GM12801 (cell line): ENCODE results near the gene PARP12.

ENCODE experiments used
- TF ChIP-seq, protein P1 (sequence below): IDR thresholded peaks from one replicate; pipeline ENCODE4 v1.5.1; 2011; ENCODE audit warnings: control low read depth; ENCODE audit not compliant: insufficient read length; ENCODE audit errors: extremely low read depth

The PARP12 gene

DNA sequence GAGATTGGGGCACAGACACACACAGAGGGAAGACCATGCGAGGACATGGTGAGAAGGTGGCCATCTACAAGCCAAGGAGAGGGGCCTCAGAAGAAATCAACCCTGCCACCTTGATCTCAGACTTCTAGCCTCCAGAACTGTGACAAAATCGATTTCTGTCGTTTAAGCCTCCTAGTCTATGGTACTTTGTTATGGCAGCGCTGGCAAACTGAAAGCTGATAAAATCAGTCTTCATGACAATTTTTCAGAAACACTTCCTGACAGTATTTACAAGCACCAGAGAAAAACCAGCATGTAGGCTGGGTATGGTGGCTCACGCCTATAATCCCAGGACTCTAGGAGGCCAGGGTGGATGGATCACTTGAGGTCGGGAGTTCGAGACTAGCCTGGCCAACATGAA lies 4.2 kb downstream of the PARP12 start:
- TF ChIP-seq, protein P1, sequence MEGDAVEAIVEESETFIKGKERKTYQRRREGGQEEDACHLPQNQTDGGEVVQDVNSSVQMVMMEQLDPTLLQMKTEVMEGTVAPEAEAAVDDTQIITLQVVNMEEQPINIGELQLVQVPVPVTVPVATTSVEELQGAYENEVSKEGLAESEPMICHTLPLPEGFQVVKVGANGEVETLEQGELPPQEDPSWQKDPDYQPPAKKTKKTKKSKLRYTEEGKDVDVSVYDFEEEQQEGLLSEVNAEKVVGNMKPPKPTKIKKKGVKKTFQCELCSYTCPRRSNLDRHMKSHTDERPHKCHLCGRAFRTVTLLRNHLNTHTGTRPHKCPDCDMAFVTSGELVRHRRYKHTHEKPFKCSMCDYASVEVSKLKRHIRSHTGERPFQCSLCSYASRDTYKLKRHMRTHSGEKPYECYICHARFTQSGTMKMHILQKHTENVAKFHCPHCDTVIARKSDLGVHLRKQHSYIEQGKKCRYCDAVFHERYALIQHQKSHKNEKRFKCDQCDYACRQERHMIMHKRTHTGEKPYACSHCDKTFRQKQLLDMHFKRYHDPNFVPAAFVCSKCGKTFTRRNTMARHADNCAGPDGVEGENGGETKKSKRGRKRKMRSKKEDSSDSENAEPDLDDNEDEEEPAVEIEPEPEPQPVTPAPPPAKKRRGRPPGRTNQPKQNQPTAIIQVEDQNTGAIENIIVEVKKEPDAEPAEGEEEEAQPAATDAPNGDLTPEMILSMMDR = no peak

GRCh38 chr7:140057143-140057535 lies 5.6 kb downstream of the PARP12 start:
- TF ChIP-seq, protein P1 = no peak

DNA sequence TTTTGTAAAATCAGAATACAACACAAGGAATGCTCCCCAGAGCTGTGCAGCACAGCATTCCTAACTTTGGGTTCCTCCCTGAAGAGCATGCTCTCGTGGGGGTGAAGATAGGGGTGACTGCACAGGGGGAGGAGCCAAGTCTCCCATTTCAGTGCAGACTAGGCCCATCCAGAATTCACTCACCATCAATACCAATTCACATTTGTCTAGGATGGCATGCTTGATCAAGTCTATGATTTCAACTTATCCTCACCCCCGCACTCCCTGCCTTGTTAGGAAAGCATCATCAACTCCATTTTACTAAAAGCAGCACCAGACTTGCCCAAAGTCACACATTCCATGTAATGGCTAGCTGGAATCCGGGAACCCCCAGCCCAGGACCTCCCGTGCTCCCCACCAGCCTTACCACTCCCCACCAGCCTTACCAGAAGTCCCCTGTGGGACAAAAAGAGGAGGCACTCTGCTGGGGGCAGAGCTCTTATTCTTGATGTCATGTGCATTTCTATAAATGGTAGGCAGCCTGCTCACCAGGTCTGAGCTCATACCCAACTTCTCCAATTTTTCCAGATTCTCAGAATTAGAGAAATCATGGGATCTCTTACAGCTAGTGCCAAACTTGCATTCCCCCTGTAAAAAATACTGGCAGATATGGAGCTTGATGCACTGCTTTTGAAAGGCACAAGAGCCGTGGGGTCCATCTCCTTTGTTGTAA lies 6.2 kb downstream of the PARP12 start:
- TF ChIP-seq, protein P1 = no peak

DNA sequence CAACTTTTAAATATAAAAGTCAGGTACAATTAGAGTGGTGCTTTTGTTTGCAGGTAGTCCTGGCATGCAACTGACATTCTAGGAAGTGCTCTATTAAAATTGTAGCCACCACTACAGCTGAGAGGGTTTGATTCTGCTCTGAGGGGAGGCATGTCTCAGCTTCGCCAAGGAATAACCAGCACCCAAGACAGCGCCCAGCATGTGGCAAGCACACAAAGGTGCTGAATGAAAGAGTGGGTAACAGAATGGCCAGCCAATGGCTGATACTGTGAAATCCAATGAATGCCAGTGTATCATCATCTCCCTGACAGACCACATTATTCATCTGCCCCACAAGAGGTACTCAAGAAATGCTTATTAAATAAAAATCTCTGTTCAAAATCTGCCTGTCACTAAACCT lies 6.9 kb downstream of the PARP12 start:
- TF ChIP-seq, protein P1 = no peak

DNA sequence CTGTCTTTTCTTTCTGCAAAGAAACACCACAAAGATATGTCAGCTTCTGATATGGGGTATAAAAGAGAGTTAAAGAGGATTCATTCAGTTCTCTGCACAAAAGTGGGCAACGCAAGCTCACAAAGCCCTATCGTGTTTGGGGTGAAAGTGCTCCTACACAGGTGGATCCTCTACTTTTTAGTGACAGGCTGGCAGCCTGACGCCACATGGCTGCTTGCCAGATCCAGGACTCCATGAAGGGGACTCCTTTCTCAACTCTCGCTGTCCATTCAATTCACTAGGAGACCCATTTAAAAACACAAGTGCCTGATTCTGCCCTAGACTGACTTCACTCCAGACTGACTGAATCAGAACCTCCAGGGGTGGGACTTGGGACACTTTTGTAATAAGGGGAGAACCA lies 8.0 kb downstream of the PARP12 start:
- TF ChIP-seq, protein P1 = no peak

GRCh38 chr7:140053812-140054539 lies 8.8 kb downstream of the PARP12 start:
- TF ChIP-seq, protein P1 = no peak

DNA sequence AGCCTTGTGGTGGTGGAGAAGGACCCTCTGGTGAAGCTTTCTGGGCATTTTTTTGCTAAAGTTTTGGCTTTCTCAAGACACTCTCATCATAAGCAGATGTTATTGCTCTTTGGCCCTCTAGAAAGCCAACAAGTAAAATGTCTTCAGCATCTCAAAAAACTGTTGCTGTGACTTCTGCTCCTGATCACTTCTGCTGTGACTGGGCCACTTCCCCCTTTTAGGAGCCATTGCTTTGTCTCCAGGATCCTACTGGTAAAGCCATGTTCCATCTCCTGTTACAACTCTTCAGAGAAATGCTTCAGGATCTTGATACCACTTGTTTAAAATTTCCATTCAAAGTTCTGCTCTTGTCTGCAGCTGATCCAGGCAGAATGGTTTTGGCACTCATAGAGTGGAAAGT lies 10.9 kb downstream of the PARP12 start:
- TF ChIP-seq, protein P1 = no peak
